Right lobe of liver (tissue), 4 donors: ENCODE measurements around the gene MEGF9.

Source experiments
- POLR2A ChIP-seq: fragments of 450-650 bp; IDR thresholded peaks from one replicate; pipeline ENCODE4 v1.6.1; 2017; ENCODE audit warnings: antibody characterized with exemption, mild to moderate bottlenecking
- TF ChIP-seq, protein P1 (sequence below), 4 donors: fragments of 200-600 bp in 3 of 4; fragments of 450-650 bp in 1 of 4; IDR thresholded peaks; one replicate each; pipeline versions ENCODE4 v1.5.1 to v1.8.0; 2016 to 2022; ENCODE audit warnings: antibody characterized with exemption in 4 of 4, mild to moderate bottlenecking in 2 of 4
- donor health status: DM: no; HTN: no; CAD: no.
- donor health status: DM: no; HTN: no; CAD: no.
- donor health status: DM: no; HTN: yes; CAD: no.

DNA sequence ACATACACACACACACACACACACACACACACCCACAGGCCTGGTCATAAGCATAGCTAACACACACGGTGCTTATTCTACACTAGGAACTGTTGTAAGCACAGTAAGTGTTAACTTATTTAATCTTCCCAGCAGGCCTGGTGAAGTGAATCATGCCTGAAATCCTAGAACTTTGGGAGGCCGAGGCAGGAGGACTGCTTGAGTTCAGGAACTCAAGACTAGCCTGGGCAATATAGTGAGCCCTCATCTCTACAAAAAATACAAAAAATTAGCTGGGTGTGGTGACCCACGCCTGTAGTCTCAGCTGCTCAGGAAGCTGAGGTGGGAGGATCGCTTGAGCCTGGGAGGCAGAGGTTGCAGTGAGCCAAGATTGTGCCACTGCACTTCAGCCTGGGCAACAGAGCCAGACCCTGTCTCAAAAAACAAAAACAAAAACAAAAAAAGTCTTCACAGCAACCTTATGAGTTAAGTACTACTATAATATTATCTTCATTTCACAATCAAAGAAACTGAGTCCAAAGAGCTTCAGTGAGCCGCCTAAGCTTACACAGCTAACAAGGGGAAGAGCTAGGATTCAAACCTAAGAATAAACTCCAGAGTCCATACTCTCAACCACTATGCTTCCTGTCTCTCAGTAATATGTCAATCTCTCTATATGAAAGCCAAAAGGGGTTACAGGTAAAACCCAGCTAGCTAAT is 2.3 kb downstream of the MEGF9 start:
- TF ChIP-seq, protein P1, sequence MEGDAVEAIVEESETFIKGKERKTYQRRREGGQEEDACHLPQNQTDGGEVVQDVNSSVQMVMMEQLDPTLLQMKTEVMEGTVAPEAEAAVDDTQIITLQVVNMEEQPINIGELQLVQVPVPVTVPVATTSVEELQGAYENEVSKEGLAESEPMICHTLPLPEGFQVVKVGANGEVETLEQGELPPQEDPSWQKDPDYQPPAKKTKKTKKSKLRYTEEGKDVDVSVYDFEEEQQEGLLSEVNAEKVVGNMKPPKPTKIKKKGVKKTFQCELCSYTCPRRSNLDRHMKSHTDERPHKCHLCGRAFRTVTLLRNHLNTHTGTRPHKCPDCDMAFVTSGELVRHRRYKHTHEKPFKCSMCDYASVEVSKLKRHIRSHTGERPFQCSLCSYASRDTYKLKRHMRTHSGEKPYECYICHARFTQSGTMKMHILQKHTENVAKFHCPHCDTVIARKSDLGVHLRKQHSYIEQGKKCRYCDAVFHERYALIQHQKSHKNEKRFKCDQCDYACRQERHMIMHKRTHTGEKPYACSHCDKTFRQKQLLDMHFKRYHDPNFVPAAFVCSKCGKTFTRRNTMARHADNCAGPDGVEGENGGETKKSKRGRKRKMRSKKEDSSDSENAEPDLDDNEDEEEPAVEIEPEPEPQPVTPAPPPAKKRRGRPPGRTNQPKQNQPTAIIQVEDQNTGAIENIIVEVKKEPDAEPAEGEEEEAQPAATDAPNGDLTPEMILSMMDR (IDR thresholded peaks at IDR 0.05), result no peak
- TF ChIP-seq POLR2A, result no peak
